Measurements from ENCODE around the gene SRRD.

SRRD gene

DNA sequence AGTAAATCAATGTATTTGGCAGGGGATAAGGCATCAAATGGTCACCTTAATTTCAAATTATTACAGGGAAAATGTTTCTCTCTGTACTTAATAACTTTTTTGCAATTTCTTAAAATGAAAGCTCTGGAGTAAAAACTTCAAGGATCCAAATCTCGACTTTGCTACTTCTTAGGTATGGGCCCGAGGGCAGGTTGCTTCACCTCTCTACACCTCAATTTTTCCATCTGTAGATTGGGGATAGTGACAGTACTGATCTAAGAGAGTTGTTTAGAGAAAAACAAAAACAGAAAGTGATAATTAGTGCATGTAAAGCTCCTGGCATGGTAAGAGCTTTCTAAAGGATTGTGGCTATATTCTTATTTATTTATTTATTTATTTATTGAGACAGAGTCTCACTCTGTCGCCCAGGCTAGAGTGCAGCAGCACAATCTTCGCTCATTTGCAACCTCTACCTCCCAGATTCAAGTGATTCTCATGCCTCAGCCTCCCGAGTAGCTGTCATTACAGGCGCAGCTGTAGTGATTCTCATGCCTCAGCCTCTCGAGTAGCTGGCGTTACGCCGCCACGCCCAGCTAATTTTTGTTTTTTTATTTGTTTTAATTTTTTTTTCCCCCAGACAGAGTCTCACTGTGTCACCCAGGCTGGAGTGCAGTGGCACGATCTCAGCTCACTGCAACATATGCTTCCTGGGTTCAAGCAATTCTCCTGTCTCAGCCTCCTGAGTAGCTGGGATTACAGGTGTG, 30.9 kb downstream of the SRRD start:
- Histone ChIP-seq H3K27me3 (replicated peaks; ENCODE audit: control insufficient read depth, insufficient read depth, low read length, poor library complexity, severe bottlenecking) (no peaks in the 10 kb centered on the region), H3K4me3 (ENCODE audit: insufficient read depth, low read depth, low read length, poor library complexity, severe bottlenecking) (no peak overlapping the region), H3K4me1 (ENCODE audit: control insufficient read depth, insufficient read depth, low read length, poor library complexity, severe bottlenecking) (peaks cover 15% of the 10 kb centered on the region), H3K36me3 (ENCODE audit: control insufficient read depth, insufficient read depth, low read length) (peaks cover 9% of the 10 kb centered on the region), H3K9me3 (ENCODE audit: control insufficient read depth, low read length) (no peaks in the 10 kb centered on the region), H3K27ac (ENCODE audit: insufficient read depth, low read length, poor library complexity, severe bottlenecking) (no peak overlapping the region)
- no peak for DNase-seq

DNA sequence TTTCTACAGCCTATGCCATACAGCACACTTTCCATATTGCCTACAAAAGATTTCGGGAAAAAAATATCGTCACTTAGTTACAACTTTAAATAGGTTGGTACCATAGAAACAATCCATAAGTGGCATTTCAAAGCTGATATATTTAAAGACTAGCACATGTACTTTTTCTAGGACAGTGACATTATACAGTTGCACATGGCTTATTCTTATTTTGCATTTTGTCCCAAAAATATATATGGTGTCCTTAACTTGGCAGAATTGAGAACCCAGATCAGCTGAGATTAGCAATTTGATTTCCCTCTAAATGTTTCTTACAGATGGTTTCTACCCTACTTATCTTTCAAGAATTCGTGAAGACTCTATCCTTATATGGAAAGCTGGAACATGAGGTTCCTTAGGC, 32.3 kb downstream of the SRRD start:
- Histone ChIP-seq H3K27ac (ENCODE audit: insufficient read depth, low read length, poor library complexity, severe bottlenecking) (no peak overlapping the region), H3K36me3 (ENCODE audit: control insufficient read depth, insufficient read depth, low read length) (no peaks in the 10 kb centered on the region), H3K4me1 (ENCODE audit: control insufficient read depth, insufficient read depth, low read length, poor library complexity, severe bottlenecking) (peaks cover 12% of the 10 kb centered on the region), H3K27me3 (replicated peaks; ENCODE audit: control insufficient read depth, insufficient read depth, low read length, poor library complexity, severe bottlenecking) (no peaks in the 10 kb centered on the region), H3K4me3 (ENCODE audit: insufficient read depth, low read depth, low read length, poor library complexity, severe bottlenecking) (no peak overlapping the region), H3K9me3 (ENCODE audit: control insufficient read depth, low read length) (no peaks in the 10 kb centered on the region)
- DNase-seq, result no peak

DNA sequence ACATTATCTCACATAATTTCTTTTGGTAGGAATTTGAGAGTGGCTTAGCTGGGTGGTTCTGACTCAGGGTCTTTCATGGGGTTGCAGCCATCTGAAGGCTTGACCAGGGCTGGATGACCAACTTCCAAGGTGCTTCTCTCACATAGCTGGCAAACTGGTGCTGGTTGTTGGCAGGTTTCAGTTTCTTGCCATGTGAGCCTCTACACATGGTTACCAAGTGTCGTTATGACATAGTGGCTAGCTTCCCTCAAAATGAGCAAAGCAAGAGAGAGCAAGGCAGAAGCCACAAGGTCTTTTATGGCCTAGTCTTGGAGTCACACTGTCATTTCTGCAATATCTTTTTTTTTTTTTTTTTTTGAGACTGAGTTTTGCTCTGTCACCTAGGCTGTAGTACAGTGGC, 32.8 kb downstream of the SRRD start:
- no peaks in the 10 kb centered on the region for H3K27me3 ChIP-seq (replicated peaks; ENCODE audit: control insufficient read depth, insufficient read depth, low read length, poor library complexity, severe bottlenecking)
- H3K4me3 ChIP-seq (ENCODE audit: insufficient read depth, low read depth, low read length, poor library complexity, severe bottlenecking), result no peak overlapping the region

DNA sequence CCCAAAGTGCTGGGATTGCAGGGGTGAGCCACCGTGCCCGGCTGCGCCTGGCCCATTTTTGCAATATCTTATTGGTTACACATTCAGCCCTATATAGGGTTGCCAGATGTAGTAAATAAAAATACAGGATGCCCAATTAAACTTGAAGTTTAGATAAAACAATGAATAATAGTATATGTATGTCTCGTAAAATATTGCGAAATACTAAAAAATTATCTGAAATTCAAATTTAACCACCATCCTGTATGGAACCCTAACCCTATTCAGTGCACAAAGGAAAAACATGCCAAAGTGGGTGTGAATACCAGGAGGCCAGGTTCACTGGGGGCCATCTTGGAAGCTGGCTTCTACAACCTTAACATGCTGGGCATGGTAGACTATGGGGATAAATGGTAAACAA, 33.8 kb downstream of the SRRD start:
- DNase-seq, result no peak
- no peaks in the 10 kb centered on the region for H3K36me3 ChIP-seq (ENCODE audit: control insufficient read depth, insufficient read depth, low read length)
- H3K4me1 ChIP-seq (ENCODE audit: control insufficient read depth, insufficient read depth, low read length, poor library complexity, severe bottlenecking), result peaks cover 5% of the 10 kb centered on the region
- no peak overlapping the region for H3K4me3 ChIP-seq (ENCODE audit: insufficient read depth, low read depth, low read length, poor library complexity, severe bottlenecking)
- no peaks in the 10 kb centered on the region for H3K9me3 ChIP-seq (ENCODE audit: control insufficient read depth, low read length)
- H3K27ac ChIP-seq (ENCODE audit: insufficient read depth, low read length, poor library complexity, severe bottlenecking), result no peak overlapping the region
- H3K27me3 ChIP-seq (replicated peaks; ENCODE audit: control insufficient read depth, insufficient read depth, low read length, poor library complexity, severe bottlenecking), result no peaks in the 10 kb centered on the region

More for the DNA sequence above, 32.8 kb downstream of the SRRD start:
- DNase-seq, result no peak
- Histone ChIP-seq H3K9me3 (ENCODE audit: control insufficient read depth, low read length) (no peaks in the 10 kb centered on the region), H3K4me1 (ENCODE audit: control insufficient read depth, insufficient read depth, low read length, poor library complexity, severe bottlenecking) (peaks cover 9% of the 10 kb centered on the region), H3K27ac (ENCODE audit: insufficient read depth, low read length, poor library complexity, severe bottlenecking) (no peak overlapping the region), H3K36me3 (ENCODE audit: control insufficient read depth, insufficient read depth, low read length) (no peaks in the 10 kb centered on the region)

DNA sequence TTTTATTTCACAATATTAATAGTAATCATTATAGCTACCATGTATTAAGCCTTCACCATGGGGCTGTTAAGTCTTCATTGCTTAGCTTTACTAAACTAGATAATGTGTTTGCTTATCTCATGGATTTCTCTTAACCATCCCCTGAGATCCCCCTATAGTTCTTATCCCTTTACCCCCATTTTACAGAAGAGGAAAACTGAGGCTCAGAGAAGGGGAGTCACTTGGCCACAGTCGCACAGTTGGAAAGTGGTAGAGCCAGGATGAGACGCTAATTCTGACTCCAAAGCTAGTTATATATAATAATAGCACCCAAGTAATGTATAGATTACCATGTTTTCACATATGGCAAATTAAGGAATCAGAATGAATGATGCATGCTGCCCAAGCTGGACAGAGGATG, 38.3 kb downstream of the SRRD start:
- Histone ChIP-seq H3K9me3 (ENCODE audit: control insufficient read depth, low read length) (no peaks in the 10 kb centered on the region), H3K27ac (ENCODE audit: insufficient read depth, low read length, poor library complexity, severe bottlenecking) (no peak overlapping the region), H3K36me3 (ENCODE audit: control insufficient read depth, insufficient read depth, low read length) (peaks cover 9% of the 10 kb centered on the region), H3K4me3 (ENCODE audit: insufficient read depth, low read depth, low read length, poor library complexity, severe bottlenecking) (no peak overlapping the region), H3K27me3 (replicated peaks; ENCODE audit: control insufficient read depth, insufficient read depth, low read length, poor library complexity, severe bottlenecking) (no peaks in the 10 kb centered on the region), H3K4me1 (ENCODE audit: control insufficient read depth, insufficient read depth, low read length, poor library complexity, severe bottlenecking) (no peaks in the 10 kb centered on the region)
- no peak for DNase-seq

DNA sequence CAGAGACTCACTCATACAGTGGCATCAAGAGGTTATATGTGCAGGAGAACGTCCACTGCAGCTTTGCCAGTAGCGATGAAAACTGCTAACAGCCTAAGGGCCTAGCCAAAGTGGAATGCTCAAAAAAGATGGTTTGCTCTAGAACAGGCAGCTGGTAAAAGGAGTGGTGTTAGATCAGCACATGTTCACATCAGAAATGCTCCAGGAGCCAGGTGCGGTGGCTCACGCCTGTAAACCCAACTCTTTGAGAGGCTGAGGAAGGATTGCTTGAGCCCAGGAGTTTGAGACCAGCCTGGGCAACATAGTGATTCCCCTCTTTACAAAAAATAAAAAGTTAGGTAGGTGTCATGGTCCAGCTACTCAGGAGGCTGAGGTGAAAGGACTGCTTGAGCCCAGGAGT, 38.9 kb downstream of the SRRD start:
- Histone ChIP-seq H3K27me3 (replicated peaks; ENCODE audit: control insufficient read depth, insufficient read depth, low read length, poor library complexity, severe bottlenecking) (no peaks in the 10 kb centered on the region), H3K27ac (ENCODE audit: insufficient read depth, low read length, poor library complexity, severe bottlenecking) (no peak overlapping the region), H3K36me3 (ENCODE audit: control insufficient read depth, insufficient read depth, low read length) (peaks cover 11% of the 10 kb centered on the region), H3K4me1 (ENCODE audit: control insufficient read depth, insufficient read depth, low read length, poor library complexity, severe bottlenecking) (no peaks in the 10 kb centered on the region), H3K4me3 (ENCODE audit: insufficient read depth, low read depth, low read length, poor library complexity, severe bottlenecking) (no peak overlapping the region), H3K9me3 (ENCODE audit: control insufficient read depth, low read length) (no peaks in the 10 kb centered on the region)
- no peak for DNase-seq

DNA sequence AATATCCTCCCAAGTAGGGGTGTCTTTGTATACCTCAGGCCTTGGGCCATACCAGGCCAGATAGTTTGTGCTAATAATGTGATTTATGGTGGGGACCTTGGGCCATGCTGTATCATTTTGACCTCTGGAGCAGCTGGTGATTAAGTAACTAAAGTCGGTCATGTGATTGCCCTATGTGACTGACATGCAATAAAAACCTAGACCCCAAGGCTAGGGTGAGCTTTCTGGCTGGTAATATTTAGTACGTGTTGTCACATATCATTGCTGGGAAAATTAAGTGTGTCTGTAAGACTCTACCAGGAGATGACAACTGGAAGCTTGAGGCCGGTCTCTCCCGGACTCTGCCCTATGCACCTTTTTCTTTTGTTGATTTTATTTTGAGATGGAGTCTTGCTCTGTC, 41.2 kb downstream of the SRRD start:
- no peak for DNase-seq
- Histone ChIP-seq H3K9me3 (ENCODE audit: control insufficient read depth, low read length) (no peaks in the 10 kb centered on the region), H3K36me3 (ENCODE audit: control insufficient read depth, insufficient read depth, low read length) (peaks cover 22% of the 10 kb centered on the region), H3K4me1 (ENCODE audit: control insufficient read depth, insufficient read depth, low read length, poor library complexity, severe bottlenecking) (no peaks in the 10 kb centered on the region), H3K27me3 (replicated peaks; ENCODE audit: control insufficient read depth, insufficient read depth, low read length, poor library complexity, severe bottlenecking) (no peaks in the 10 kb centered on the region), H3K4me3 (ENCODE audit: insufficient read depth, low read depth, low read length, poor library complexity, severe bottlenecking) (no peak overlapping the region), H3K27ac (ENCODE audit: insufficient read depth, low read length, poor library complexity, severe bottlenecking) (no peak overlapping the region)

DNA sequence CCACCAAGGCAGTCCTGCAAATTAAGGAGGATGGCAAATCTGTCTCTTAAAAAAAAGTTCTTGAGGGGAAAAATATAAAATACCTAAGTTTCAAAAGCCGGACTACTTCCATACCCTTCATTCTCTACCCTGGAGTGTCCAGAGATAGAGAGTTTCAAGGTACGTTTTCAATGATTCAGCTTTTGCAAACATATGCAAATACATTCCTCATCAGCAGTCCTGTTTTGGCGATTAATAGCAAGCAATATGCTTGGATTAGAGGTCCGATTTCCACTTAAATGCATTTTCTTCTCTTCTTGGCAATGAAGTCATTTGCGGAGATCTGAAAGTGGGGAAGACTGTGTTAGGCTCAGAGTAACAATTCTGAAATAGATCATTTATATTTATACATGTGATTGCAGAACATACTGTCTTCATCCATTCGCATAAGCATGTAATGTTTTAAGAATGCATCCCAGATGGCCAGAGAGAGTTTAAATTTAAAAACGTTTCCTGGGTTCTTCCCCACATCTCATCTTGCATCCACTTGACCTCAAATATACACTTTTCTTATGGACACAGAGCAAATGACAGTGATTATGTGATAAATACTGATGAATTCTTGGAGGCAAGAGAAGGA, 42.4 kb downstream of the SRRD start:
- Histone ChIP-seq H3K4me1 (ENCODE audit: control insufficient read depth, insufficient read depth, low read length, poor library complexity, severe bottlenecking) (no peaks in the 10 kb centered on the region), H3K27ac (ENCODE audit: insufficient read depth, low read length, poor library complexity, severe bottlenecking) (no peak overlapping the region), H3K36me3 (ENCODE audit: control insufficient read depth, insufficient read depth, low read length) (peaks cover 26% of the 10 kb centered on the region), H3K27me3 (replicated peaks; ENCODE audit: control insufficient read depth, insufficient read depth, low read length, poor library complexity, severe bottlenecking) (no peaks in the 10 kb centered on the region), H3K9me3 (ENCODE audit: control insufficient read depth, low read length) (no peaks in the 10 kb centered on the region), H3K4me3 (ENCODE audit: insufficient read depth, low read depth, low read length, poor library complexity, severe bottlenecking) (no peak overlapping the region)
- no peak for DNase-seq

DNA sequence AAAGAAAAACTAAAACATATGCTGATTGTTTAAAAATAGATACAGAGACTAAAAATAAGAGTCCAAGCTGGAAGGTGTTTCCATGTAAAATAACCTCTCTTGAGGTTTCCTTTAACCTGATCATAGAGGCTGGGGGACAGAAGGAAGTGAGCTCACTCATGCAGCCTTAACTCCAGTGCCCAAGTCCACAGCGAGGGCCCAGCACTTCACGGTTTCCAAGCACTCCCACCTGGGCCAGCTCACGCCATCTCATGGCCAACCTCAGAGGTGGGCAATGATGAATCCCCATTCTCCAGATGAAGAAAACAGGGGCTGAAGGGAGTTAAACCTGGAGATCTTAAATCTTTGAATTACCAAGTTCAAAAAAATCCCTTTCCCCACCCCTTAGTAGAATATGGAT, 43.5 kb downstream of the SRRD start:
- no peaks in the 10 kb centered on the region for H3K27me3 ChIP-seq (replicated peaks; ENCODE audit: control insufficient read depth, insufficient read depth, low read length, poor library complexity, severe bottlenecking)
- H3K27ac ChIP-seq (ENCODE audit: insufficient read depth, low read length, poor library complexity, severe bottlenecking), result no peak overlapping the region
- no peak for DNase-seq
- H3K4me1 ChIP-seq (ENCODE audit: control insufficient read depth, insufficient read depth, low read length, poor library complexity, severe bottlenecking), result no peaks in the 10 kb centered on the region
- H3K4me3 ChIP-seq (ENCODE audit: insufficient read depth, low read depth, low read length, poor library complexity, severe bottlenecking), result no peak overlapping the region
- no peaks in the 10 kb centered on the region for H3K9me3 ChIP-seq (ENCODE audit: control insufficient read depth, low read length)
- peaks cover 34% of the 10 kb centered on the region for H3K36me3 ChIP-seq (ENCODE audit: control insufficient read depth, insufficient read depth, low read length)

DNA sequence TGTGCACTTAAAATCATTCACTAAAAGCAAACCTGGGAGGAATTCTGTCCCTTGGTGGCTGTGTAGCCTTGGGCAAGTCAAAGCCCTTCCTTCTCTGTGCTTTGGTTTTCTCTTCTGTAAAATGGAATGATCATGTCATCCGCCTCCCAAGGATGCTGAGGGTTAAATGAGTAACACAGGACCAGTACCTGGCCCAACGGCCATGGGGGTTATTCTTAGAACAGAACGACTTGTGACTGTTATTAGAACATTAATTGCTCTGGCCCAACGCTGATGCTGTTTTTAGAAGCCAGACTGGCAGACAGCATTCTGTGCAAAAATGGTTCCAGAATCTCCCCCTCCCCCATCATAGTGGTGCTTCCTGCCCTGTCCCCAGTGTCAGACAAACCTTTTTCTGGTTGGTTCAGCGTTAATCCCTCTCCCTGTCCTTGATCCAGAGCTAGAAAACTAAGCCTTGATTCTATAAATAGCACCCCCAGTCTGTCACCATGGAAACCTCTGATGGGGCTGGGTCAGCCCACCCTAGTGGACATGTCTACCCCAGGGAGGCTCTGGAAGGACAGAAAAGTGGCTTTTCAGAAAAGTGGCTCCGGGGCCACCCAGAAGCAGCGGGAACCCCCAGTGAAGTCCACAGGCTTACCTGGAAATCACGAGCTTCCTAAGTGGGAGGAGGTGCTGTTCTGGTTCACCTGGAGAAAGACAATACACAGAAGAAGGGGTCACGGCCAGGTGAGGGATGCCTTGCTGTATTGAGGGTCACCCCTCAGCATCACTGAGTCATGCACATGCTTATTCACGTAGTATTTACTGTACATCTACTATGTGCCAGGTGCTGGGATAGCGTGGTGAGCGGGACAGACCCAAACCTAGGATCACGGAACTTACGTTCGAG, 44.1 kb downstream of the SRRD start:
- no peaks in the 10 kb centered on the region for H3K27me3 ChIP-seq (replicated peaks; ENCODE audit: control insufficient read depth, insufficient read depth, low read length, poor library complexity, severe bottlenecking)
- no peaks in the 10 kb centered on the region for H3K9me3 ChIP-seq (ENCODE audit: control insufficient read depth, low read length)
- no peak overlapping the region for H3K27ac ChIP-seq (ENCODE audit: insufficient read depth, low read length, poor library complexity, severe bottlenecking)
- H3K4me3 ChIP-seq (ENCODE audit: insufficient read depth, low read depth, low read length, poor library complexity, severe bottlenecking), result no peak overlapping the region
- H3K36me3 ChIP-seq (ENCODE audit: control insufficient read depth, insufficient read depth, low read length), result peaks cover 40% of the 10 kb centered on the region
- DNase-seq, result no peak
- no peaks in the 10 kb centered on the region for H3K4me1 ChIP-seq (ENCODE audit: control insufficient read depth, insufficient read depth, low read length, poor library complexity, severe bottlenecking)

All from effector memory CD4-positive, alpha-beta T cell (primary cell).